ENCODE data around the gene ITGA3.

DNA sequence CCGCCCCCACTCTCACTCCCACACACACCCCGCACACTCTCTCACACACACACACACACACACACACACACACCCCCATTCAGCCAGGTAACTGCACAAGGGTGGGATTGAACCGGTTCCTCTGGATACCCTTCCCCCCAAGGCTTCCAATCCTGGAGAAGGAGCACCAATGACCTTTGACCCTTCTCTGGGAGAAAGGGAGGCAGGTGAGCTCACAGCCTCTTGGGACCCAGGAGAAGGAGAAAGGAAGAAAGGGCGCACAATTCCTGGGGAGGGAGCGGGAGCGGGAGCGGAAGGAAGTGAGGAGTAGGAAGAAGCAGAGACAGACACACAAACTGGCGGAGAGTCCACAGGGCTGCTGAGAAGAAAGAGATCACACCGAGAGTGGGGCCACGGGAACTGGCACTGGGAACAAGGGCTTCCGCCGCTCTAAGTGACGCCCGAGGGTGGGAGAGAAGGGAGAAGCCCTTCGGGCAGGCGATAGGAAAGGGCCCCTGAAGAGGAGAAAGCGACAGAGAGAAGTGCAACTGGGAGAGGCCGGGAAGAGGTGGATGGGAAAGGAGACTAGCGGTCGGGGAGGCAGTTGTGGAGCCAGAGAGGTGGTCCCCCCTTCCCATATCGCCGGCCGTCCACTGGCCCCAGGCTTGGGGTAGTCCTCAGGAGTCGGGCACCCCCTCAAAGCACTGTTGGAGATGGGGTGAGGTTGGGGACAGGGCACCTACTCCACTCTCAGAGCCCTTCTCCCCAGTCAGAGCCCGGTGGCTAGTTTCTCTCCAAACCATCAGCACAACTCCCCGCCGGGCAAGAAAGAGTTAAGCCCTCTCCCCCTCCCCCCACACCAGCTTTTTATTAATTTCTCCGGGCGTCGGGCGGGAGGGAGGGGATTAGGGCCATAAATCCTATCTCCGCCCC is 72.8 kb downstream of the ITGA3 start:
- TF ChIP-seq PAX5 (IDR thresholded peaks at IDR 0.05; ENCODE audit: insufficient read depth, low read length, severe bottlenecking) (no peak), POLR2A (IDR thresholded peaks at IDR 0.05; ENCODE audit: low read depth, low read length) (no peak), POLR2AphosphoS5 (IDR thresholded peaks at IDR 0.05; ENCODE audit: low read depth, low read length) (no peak), TAF1 (IDR thresholded peaks at IDR 0.05; ENCODE audit: low read depth, low read length) (no peak)

All from GM12891 (cell line).